ENCODE measurements around the gene PIGC.

Gene PIGC

DNA sequence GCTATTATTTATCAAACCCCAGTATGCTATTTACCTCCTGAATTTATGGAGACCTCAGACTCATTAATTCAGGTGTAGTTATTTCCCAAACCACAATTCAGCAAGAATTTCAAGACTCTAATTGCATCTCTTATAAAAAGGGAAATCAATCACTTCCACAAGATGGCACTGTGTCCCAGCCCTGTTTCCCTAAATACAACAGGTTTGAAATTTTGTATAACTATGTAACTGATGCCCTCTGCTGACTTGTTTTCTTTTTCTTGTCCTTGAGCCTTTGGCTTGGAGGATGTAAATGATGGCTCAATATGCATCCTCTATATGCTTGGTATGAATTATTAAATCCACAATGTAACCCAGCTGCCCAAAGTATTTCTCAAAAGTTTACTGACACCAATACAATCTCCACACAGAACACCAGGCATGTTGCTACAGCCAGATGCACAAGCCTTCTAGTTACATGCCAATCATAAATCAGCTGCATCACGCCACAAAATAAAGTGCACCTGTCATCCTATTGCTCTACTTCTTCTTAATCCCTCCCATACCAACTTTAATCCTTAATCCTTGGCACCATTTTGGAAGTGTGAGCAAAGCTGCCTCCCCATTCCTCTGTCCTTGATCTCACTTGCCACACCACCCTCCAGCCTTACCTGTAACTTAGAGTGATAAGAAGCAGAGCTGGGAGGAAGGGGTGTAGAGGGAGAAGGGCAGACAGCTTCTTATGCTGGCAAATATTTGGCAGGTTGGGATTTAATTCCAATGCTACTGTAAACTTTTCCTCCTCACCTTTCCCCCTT, 14.3 kb downstream of the PIGC start:
- DNase-seq (ENCODE audit: low read depth), result peak; percentile 57

- DNase-seq (ENCODE audit: low read depth), result no peak
These were observed 16.7 kb downstream of the PIGC start for GRCh38 chr1:172427191-172427590.

DNA sequence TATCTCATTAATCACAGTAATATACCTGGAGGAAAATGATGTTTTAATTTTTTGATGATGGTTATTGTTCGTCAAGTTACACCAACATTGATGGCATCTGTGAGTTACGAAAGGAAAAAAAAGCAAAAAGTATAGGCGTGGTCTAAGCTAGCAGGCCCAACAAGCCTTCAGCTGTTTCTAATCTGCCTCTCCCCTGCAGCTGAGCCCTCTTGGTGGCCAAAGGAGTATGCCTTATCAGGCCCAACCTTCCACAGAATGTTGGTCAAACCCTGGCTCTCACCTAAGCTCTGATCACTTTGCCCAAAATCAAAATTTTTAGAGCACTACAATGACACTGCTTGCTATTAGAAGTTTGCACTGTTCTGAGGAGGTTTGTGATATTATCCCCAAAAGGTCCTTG, 18.5 kb downstream of the PIGC start:
- no peak for DNase-seq (ENCODE audit: low read depth)

GRCh38 chr1:172423336-172423735, 20.5 kb downstream of the PIGC start:
- DNase-seq (ENCODE audit: low read depth), result no peak

DNA sequence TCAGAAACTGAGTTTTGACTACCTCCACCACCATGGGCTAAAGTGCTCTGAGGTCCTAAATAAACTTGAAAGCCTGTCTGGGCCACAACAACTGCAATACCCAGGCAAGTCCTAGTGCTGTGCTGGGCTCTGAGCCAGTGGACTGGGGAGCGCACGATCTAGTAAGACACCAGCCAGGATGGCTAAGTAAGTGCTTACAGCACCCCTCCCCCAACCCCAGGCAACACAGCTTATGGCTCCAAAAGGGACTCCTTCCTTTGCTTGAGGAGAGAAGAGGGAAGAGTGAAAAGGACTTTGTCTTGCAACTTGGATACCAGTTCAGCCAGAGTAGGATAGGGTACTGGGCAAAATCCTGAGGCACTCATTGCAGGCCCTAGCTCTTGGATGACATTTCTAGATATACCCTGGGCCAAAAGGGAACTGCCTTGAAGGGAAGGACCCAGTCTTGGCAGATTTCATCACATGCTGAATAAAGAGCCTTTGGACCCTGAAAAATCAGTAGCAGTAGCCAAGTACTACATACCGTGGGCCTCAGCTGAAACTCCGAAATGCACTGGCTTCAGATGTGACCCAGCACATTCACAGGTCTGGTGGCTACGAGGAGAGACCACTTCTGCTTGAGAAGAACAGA, 21.8 kb downstream of the PIGC start:
- DNase-seq (ENCODE audit: low read depth), result no peak

DNA sequence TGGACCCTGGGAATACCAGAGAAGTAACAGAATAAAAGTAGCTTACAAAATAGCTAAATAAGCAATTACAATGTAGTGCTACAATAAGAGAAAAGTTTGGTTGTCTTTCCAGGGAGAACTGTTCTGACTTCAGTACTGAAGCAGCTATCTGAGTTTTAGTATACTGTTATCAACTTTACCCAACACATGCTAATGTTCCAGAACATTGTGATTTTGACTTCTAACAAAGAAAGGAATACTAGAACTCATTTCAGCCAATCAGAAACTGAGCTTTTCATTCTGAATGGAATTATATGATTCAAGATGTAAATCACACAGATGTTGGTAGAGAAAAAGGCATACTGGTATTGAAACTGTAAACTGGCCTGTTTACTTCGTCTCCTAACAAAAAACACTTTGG, 23.5 kb downstream of the PIGC start, which contains the start of gene C1orf105:
C1orf105 (plus strand) TSS at position 301 of the 400 bp plus-strand sequence. CDS start 201 bp downstream, outside the sequence.
- DNase-seq (ENCODE audit: low read depth), result no peak

GRCh38 chr1:172417557-172417956, 26.3 kb downstream of the PIGC start:
- DNase-seq (ENCODE audit: low read depth), result no peak

DNA sequence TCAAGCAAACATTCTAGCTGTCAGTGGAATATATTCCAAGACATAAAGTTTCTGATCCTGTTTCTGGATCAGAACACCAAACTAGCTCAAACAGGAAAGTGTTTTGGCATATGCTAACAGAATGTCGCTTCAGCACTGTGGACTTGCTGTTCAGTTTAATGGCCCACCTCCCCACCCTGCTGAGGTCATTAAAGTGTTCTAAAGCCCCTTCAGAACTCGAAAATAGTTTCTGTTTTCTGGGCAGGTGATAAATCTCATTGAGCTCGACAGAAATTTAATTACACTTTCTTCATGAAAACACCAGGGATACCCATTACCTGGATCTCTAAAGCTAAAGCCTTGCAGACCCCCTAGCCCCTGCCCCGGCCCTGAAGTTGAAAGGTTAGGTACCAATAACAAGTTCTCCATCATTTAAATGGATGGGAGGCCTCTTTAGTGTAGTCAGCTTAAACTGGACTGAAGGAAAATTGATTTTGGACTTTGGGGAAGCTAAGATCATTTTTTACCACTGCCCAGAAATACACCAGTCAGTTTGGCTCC, 27.3 kb downstream of the PIGC start:
- no peak for DNase-seq (ENCODE audit: low read depth)

DNA sequence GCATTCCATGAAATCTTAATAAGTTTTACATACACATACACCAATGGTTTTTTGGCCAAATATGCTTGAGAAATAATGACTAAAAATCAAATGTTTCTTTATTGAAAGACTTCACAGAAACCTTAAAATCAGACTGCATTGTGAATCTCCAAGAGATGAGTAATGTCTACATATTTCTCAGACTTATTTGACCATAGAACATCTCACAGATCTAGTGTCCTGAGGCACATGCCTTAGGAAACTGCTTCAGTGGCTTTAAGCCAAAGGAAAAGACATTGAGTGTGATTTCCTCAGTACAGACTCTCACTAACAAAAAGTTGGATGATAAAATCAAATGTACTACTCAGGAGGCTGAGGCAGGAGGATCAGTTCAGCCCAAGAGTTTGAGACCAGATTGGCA, 29.5 kb downstream of the PIGC start:
- peak; percentile 23 for DNase-seq (ENCODE audit: low read depth)

GRCh38 chr1:172411791-172412338, 32.0 kb downstream of the PIGC start:
- no peak for DNase-seq (ENCODE audit: low read depth)

DNA sequence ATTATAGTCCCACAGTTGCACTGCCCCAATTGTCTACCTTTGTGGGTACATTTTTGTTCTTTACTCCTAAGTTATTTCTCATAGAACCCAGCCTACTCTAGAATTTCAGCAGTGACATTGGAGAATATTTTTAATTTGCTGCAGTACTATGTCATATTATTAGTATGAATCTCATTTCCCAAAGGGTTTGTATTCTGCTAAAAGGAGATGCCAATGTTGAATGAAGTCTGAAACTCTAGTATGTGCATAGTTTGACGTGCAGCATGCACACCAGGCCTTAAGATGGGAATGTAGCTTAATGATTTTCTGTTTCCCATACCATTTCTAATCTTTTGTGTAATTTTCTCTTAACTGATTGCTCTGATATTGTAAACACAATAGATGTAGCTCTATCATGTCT, 33.8 kb downstream of the PIGC start:
- DNase-seq (ENCODE audit: low read depth), result no peak

DNA sequence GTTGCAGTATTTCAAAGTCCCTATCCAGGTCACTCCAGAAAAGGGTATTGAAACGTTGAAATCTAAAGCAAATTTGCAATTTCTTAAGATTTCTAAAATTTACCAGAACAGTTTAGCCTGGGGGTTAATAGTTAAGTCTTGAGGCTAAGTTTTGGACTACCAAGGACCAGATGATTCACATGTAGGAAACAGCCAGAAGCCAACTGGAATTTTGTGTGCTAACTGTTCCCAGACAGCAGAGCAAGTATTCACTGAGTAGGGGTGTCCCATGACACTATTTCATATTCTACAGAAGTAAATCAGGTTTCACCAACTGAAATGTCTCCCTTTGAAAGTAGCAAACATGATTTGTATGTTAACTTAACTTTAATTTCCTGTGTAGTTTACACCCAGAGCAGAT, 34.9 kb downstream of the PIGC start:
- peak; percentile 67 for DNase-seq (ENCODE audit: low read depth)

DNA sequence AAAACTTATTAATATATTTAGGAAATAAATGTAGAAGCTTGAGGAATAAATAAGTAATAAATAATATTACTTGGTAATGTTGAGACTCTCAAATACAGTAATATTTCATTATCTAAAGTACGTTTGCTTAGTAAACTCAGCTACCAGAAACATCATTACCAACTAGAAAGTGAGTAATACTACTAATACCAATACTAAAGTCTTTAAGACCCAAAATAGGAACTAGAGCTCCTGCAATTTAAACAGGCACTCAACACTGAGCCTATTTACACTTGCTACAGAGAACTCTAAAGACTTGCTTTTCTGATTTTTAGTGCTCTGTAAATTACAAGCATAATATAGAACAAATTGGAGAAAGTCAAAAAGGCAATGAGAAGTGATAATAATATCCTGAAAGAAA, 36.9 kb downstream of the PIGC start:
- no peak for DNase-seq (ENCODE audit: low read depth)

DNA sequence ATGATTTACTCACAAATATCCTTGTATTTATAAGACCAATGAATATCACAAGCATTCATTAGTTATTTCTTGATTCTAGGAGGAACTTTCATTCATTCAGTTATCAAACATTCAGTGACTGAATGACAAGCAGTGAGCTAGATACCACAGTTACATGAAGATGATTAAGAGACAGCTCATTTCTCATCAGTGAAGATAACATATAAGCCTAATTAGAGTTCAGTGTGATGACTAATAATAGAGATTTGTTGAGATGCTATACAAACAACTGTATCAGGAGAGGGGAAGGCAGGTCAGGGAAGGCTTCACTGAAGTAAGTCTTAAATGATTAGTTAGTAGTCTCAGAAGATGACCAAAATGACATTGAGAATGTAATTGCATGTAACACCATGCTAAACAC, 38.0 kb downstream of the PIGC start:
- no peak for DNase-seq (ENCODE audit: low read depth)

DNA sequence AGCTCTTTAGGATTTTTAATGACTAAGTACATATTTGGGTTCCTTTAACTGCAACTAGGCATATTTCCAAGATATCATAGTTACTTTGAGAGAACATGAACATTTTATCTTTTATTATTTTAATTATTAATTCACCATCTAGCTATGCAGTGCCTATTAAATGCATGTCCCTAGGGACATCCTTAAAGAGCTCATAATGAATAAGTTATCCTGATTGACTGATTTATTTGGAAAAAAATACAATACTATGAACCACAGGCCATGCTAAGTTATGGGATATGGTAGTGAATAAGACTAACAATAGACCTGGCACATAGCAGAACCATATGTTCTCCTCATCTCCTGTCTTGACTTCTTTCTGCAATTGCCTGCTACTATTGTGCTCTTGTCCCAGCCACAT, 39.7 kb downstream of the PIGC start:
- DNase-seq (ENCODE audit: low read depth), result no peak

DNA sequence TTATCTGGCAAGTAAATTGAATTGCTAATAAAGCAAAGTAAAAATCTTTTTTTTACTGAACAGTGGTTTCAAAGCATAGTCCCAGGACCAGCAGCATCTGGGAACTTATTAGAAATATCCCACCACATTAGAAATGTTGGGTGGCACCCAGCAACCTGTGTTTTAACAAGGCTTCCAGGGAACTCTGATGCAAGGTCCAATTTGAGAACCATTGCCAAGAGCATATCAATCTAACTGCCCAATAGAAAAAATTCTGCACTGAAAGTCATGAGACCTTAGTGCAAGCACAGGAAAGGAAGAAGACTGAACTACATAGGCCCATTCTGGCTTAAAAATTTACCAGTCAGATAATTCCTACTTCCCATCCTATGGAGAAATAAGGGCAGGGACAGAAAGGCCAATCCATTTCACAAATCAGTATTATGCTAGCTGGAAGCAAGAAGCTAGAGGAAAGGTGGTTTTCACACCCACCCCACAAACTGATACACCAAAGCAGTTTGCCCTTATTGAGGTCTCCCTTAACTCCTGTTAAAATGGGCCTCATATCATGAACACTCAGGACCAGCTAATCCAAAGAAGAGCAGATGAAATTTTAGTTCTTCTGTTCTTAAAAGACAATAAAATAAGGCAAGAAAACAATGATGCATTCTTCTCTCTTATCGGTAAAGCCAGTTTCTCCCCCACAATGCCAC, 40.8 kb downstream of the PIGC start:
- DNase-seq (ENCODE audit: low read depth), result no peak

DNA sequence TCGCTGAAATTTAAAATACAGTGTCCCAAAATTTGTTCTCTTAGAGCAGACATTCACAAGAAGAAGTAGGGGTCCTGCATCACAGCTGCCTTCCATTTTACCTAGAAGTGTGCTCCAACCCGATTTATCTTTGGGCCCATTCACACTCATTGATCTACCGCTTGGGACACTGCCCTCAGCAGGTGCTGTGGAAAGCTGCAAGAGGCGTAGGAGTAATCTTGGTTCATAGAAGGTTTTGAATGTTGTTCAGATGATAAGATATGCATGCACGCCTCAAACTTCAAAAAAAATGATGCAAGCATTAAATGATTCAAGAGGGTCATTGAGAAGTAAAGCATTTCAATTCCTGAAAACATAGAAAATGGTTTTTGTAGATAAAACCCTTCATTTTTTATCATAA, 42.0 kb downstream of the PIGC start:
- DNase-seq (ENCODE audit: low read depth), result no peak

GRCh38 chr1:172401477-172401876, 42.4 kb downstream of the PIGC start:
- DNase-seq (ENCODE audit: low read depth), result no peak

DNA sequence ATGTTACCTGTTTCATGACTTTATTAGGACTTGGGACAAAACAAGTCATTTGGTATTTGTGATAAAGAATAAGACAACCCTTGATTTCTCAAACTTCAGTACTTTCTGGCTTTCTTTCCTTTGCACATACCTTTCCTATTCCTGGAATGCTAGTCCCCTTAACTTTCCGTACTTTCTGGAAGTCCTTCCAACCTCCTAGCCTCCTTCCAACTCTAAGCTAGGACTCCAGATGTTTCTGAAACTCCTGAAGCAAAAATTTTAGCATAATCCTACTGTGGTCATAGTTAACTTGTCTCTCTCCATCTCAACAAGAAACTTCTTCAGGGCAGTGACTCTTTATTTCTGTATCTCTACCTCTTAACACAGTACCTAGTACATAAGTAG, 43.2 kb downstream of the PIGC start:
- no peak for DNase-seq (ENCODE audit: low read depth)

GRCh38 chr1:172399756-172400721, 43.8 kb downstream of the PIGC start:
- no peak for DNase-seq (ENCODE audit: low read depth)
